HepG2 (cell line): ENCODE results near the gene BICRAL.

Source experiments
- JUN ChIP-seq: sonication (generic); formaldehyde crosslinking; IDR thresholded peaks from 2 replicates; pipeline ENCODE4 v1.4.0; 2020; ENCODE audit warnings: mild to moderate bottlenecking, missing genetic modification reagents
- NCOA1 ChIP-seq: sonication (generic); formaldehyde crosslinking; IDR thresholded peaks from 2 replicates; pipeline ENCODE4 v1.9.0; 2021; ENCODE audit warnings: missing genetic modification reagents
- RFXAP ChIP-seq: sonication (generic); formaldehyde crosslinking; IDR thresholded peaks from 2 replicates; pipeline ENCODE4 v1.4.0; 2020; ENCODE audit warnings: missing genetic modification reagents, borderline replicate concordance
- U2AF1 ChIP-seq: fragments of 200-400 bp; formaldehyde crosslinking; optimal IDR thresholded peaks from 2 replicates; pipeline ENCODE3; 2017; ENCODE audit warnings: mild to moderate bottlenecking, low read depth, low read length
- ZNF441 ChIP-seq: sonication (generic); formaldehyde crosslinking; IDR thresholded peaks from 2 replicates; pipeline ENCODE4 v1.7.0; 2021; ENCODE audit warnings: missing genetic modification reagents, borderline replicate concordance
- ZNF784 ChIP-seq: sonication (generic); formaldehyde crosslinking; IDR thresholded peaks from 2 replicates; pipeline ENCODE4 v1.5.1; 2020; ENCODE audit warnings: missing genetic modification reagents, mild to moderate bottlenecking, borderline replicate concordance

GRCh38 chr6:42819803-42820511 lies 38.1 kb downstream of the BICRAL start:
- TF ChIP-seq ZNF784 (CRISPR knock-in tag), result no peak
- TF ChIP-seq U2AF1, result no peak
- no peak for TF ChIP-seq ZNF441 (CRISPR knock-in tag)
- no peak for TF ChIP-seq NCOA1
- TF ChIP-seq RFXAP (CRISPR knock-in tag), result no peak
- TF ChIP-seq JUN, result no peak
